ENCODE data around the gene PRR33. TPM values are rescaled to one million over a fixed set of nuclear protein-coding genes. Genes with fewer than 3 reads are reported as not detected.

Gene PRR33
- total and polyA plus RNA-seq, 7 donors, result 0.16 to 8.9 (median 1.6) TPM

GRCh38 chr11:1839924-1840779, 51.5 kb downstream of the PRR33 start:
- no peak for ATAC-seq
- TF ChIP-seq, protein P1, sequence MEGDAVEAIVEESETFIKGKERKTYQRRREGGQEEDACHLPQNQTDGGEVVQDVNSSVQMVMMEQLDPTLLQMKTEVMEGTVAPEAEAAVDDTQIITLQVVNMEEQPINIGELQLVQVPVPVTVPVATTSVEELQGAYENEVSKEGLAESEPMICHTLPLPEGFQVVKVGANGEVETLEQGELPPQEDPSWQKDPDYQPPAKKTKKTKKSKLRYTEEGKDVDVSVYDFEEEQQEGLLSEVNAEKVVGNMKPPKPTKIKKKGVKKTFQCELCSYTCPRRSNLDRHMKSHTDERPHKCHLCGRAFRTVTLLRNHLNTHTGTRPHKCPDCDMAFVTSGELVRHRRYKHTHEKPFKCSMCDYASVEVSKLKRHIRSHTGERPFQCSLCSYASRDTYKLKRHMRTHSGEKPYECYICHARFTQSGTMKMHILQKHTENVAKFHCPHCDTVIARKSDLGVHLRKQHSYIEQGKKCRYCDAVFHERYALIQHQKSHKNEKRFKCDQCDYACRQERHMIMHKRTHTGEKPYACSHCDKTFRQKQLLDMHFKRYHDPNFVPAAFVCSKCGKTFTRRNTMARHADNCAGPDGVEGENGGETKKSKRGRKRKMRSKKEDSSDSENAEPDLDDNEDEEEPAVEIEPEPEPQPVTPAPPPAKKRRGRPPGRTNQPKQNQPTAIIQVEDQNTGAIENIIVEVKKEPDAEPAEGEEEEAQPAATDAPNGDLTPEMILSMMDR (IDR thresholded peaks at IDR 0.05), result no peak
- Histone ChIP-seq H3K4me3 (peak overlapping the region; percentile 72), H3K27me3 (ENCODE audit: insufficient read depth in 3 of 3, low read length in 2 of 3) (no peaks in the 10 kb centered on the region), H3K27ac (peak overlapping the region; percentile 93), H3K4me1 (peaks cover 11% of the 10 kb centered on the region), H3K36me3 (ENCODE audit: insufficient read depth in 1 of 2, low read depth in 1 of 2) (peaks cover 0 to 7% of the 10 kb centered on the region in 2 donors), H3K9me3 (no peaks in the 10 kb centered on the region)
- WGBS, 3 donors, result 59 to 86% (median 61%) methylated on average over 23 to 26 of the region's 26 CpGs
- peak; percentile 58 to 75 for DNase-seq
- intact Hi-C loops (cut with DNase I), result loop anchor here (5.0 to 10.0 kb wide), 4 partner anchors 42 to 312 kb away; partner anchors contain the start of gene TNNT3 (in 1 of the 2)

- Histone ChIP-seq H3K4me1 (peaks cover 11% of the 10 kb centered on the region), H3K4me3 (peak overlapping the region; percentile 72), H3K27ac (peak overlapping the region; percentile 93), H3K36me3 (ENCODE audit: insufficient read depth in 1 of 2, low read depth in 1 of 2) (peaks cover 0 to 7% of the 10 kb centered on the region in 2 donors), H3K9me3 (no peaks in the 10 kb centered on the region), H3K27me3 (ENCODE audit: insufficient read depth in 3 of 3, low read length in 2 of 3) (no peaks in the 10 kb centered on the region)
- DNase-seq (peak in 1 of 2 donors; percentile 81), ATAC-seq (peak; percentile 33 to 67 (median 56))
- TF ChIP-seq, protein P1 (IDR thresholded peaks at IDR 0.05), result no peak
- WGBS, 3 donors, result 39 to 62% (median 45%) methylated on average over 12 of the region's 12 CpGs
- intact Hi-C loops (cut with DNase I), result loop anchor here (5.0 to 10.0 kb wide), 3 partner anchors 43 to 313 kb away; no protein-coding TSS in a partner anchor
Observed at GRCh38 chr11:1839204-1839923, 52.3 kb downstream of the PRR33 start.

DNA sequence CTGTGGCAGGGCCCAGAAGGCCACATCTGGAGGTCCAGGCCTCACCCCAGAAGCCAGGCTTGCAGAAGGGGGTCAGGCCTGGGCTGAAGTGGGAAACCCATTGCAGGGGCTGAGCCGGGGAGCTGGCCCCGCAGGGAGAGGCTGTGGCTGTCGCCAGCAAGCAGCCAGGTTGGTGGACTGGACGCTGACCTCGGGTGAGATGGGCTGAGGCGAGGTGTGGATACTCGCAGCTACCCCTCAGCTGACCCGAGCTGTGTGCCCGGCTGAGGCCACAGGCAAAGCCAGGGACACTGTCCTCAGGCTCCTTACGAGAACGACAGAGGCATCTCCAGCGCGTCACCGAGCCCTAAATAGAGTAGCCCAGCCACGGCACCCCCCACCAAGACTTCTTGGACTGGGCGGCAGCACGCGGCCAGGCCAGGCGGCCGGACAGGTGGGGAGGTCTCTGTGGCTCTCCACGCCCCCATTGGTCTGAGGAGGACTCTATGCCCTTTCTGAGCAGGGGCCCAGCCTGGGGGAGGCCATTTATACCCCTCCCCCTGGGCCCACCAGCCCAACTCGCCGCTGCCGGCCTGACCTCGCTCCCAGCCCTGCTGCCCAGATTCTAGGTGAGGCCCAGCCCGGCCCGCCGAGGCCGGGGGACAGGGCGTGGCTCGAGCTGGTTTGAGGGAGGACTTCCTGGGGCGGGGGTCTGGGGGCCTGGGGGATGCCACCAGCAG, 53.1 kb downstream of the PRR33 start, which contains the start of gene TNNI2:
Gene TNNI2 (plus strand): TSS at position 556 of the 719 bp plus-strand sequence. CDS start 716 bp downstream, outside the sequence.
- Histone ChIP-seq H3K27ac (peak within 1 kb of the TSS; percentile 93), H3K27me3 (ENCODE audit: insufficient read depth in 3 of 3, low read length in 2 of 3) (no peaks in the 10 kb centered on the region), H3K4me1 (peaks cover 11% of the 10 kb centered on the region), H3K9me3 (no peaks in the 10 kb centered on the region), H3K36me3 (ENCODE audit: insufficient read depth in 1 of 2, low read depth in 1 of 2) (peaks cover 0 to 7% of the 10 kb centered on the region in 2 donors), H3K4me3 (peak within 1 kb of the TSS; percentile 72)
- 43 to 77% (median 57%) methylated on average over 23 to 32 of the region's 32 CpGs for WGBS, 3 donors
- DNase-seq (peak; percentile 66 to 93), ATAC-seq (peak; percentile 63 to 77 (median 76))
- intact Hi-C loops (cut with DNase I), result loop anchor here (1.0 to 10.0 kb wide), 4 partner anchors 44 to 314 kb away; no protein-coding TSS in a partner anchor
- TF ChIP-seq, protein P1 (IDR thresholded peaks at IDR 0.05), result no peak

Other genes with a start within 250 kb of the PRR33 start
- not detected for gene KRTAP5-6, start 194.7 kb downstream of the PRR33 start, total RNA-seq
- gene KRTAP5-6, start 194.7 kb downstream of the PRR33 start, polyA plus RNA-seq, result not detected
- gene IFITM10, start 141.3 kb downstream of the PRR33 start, total RNA-seq, result 1 to 10 TPM; 1.6 to 6.1 (median 2.7) TPM
- gene IFITM10, start 141.3 kb downstream of the PRR33 start, polyA plus RNA-seq, result 1 to 10 TPM in 1 of 3 donors, under 1 TPM in 2; 0.70 to 1.2 (median 0.83) TPM
- gene CTSD, start 128.0 kb downstream of the PRR33 start, total RNA-seq, result 100 to 1,000 TPM; 343 to 950 (median 608) TPM
- 1,000 to 10,000 TPM in 2 of 3 donors, 100 to 1,000 TPM in 1; 674 to 1,317 (median 1,217) TPM for gene CTSD, start 128.0 kb downstream of the PRR33 start, polyA plus RNA-seq
- gene SYT8, start 56.9 kb downstream of the PRR33 start, total RNA-seq, result under 1 TPM in 1 of 4 donors, not detected in 3; 0.28 TPM
- gene SYT8, start 56.9 kb downstream of the PRR33 start, polyA plus RNA-seq, result under 1 TPM in 2 of 3 donors, not detected in 1; 0.04 to 0.06 TPM
- 1,000 to 10,000 TPM in 3 of 4 donors, 100 to 1,000 TPM in 1; 985 to 3,047 (median 2,750) TPM for gene TNNI2, start 52.9 kb downstream of the PRR33 start, total RNA-seq
- 1,000 to 10,000 TPM; 1,614 to 6,537 (median 3,259) TPM for gene TNNI2, start 52.9 kb downstream of the PRR33 start, polyA plus RNA-seq
- 10 to 100 TPM; 14.4 to 27.1 (median 19.1) TPM for gene LSP1, start 38.8 kb downstream of the PRR33 start, total RNA-seq
- 10 to 100 TPM in 1 of 3 donors, 1 to 10 TPM in 2; 7.5 to 11.5 (median 9.4) TPM for gene LSP1, start 38.8 kb downstream of the PRR33 start, polyA plus RNA-seq
- 1,000 to 10,000 TPM; 1,884 to 7,638 (median 4,017) TPM for gene TNNT3, start 27.8 kb upstream of the PRR33 start, total RNA-seq
- 1,000 to 10,000 TPM; 1,367 to 5,833 (median 3,289) TPM for gene TNNT3, start 27.8 kb upstream of the PRR33 start, polyA plus RNA-seq
- gene MRPL23, start 55.4 kb upstream of the PRR33 start, total RNA-seq, result 10 to 100 TPM; 46.3 to 91.8 (median 66.9) TPM
- 100 to 1,000 TPM in 2 of 3 donors, 10 to 100 TPM in 1; 75.4 to 163 (median 130) TPM for gene MRPL23, start 55.4 kb upstream of the PRR33 start, polyA plus RNA-seq
- gene H19, start 105.9 kb upstream of the PRR33 start, total RNA-seq, result over 10,000 TPM in 1 of 4 donors, 1,000 to 10,000 TPM in 3; 2,069 to 10,740 (median 4,409) TPM
- gene H19, start 105.9 kb upstream of the PRR33 start, polyA plus RNA-seq, result 1,000 to 10,000 TPM; 1,446 to 5,104 (median 4,933) TPM
- gene IGF2, start 247.5 kb upstream of the PRR33 start, total RNA-seq, result 100 to 1,000 TPM in 3 of 4 donors, 10 to 100 TPM in 1; 60.2 to 471 (median 119) TPM
- gene IGF2, start 247.5 kb upstream of the PRR33 start, polyA plus RNA-seq, result 10 to 100 TPM in 2 of 3 donors, 1 to 10 TPM in 1; 5.9 to 38.4 (median 14.6) TPM

Data from psoas muscle (tissue), 8 donors.